Central memory CD4-positive, alpha-beta T cell (primary cell): Measurements from ENCODE around the gene TASP1.

ENCODE experiments used
- DNase-seq: peaks from one replicate; pipeline ENCODE4 v3.0.0; 2022

Gene TASP1

GRCh38 chr20:13432126-13432525 lies 206.6 kb downstream of the TASP1 start:
- no peak for DNase-seq

- no peak for DNase-seq
These were observed 208.3 kb downstream of the TASP1 start for GRCh38 chr20:13430346-13431002.

- DNase-seq, result no peak
These were observed 210.0 kb downstream of the TASP1 start for GRCh38 chr20:13428684-13429083.

GRCh38 chr20:13426870-13427269 lies 211.9 kb downstream of the TASP1 start:
- no peak for DNase-seq

- no peak for DNase-seq
These were observed 213.2 kb downstream of the TASP1 start for GRCh38 chr20:13425381-13426135.

GRCh38 chr20:13424174-13424833 lies 214.4 kb downstream of the TASP1 start:
- no peak for DNase-seq

- DNase-seq, result no peak
These were observed 215.1 kb downstream of the TASP1 start for GRCh38 chr20:13423472-13424173.

GRCh38 chr20:13422637-13423036 lies 216.1 kb downstream of the TASP1 start:
- DNase-seq, result no peak

GRCh38 chr20:13420625-13421024 lies 218.1 kb downstream of the TASP1 start:
- no peak for DNase-seq

- DNase-seq, result no peak
These were observed 219.3 kb downstream of the TASP1 start for GRCh38 chr20:13419477-13419876.

- no peak for DNase-seq
These were observed 220.2 kb downstream of the TASP1 start for GRCh38 chr20:13418263-13419229.

GRCh38 chr20:13416531-13416930 lies 222.2 kb downstream of the TASP1 start:
- DNase-seq, result no peak

GRCh38 chr20:13412806-13413445 lies 225.8 kb downstream of the TASP1 start:
- no peak for DNase-seq

GRCh38 chr20:13404293-13404692 lies 234.4 kb downstream of the TASP1 start:
- DNase-seq, result no peak

- DNase-seq, result no peak
These were observed 235.3 kb downstream of the TASP1 start for GRCh38 chr20:13403453-13403852.

GRCh38 chr20:13402986-13403385 lies 235.7 kb downstream of the TASP1 start:
- no peak for DNase-seq

GRCh38 chr20:13402171-13402760 lies 236.5 kb downstream of the TASP1 start:
- no peak for DNase-seq

- DNase-seq, result no peak
These were observed 237.1 kb downstream of the TASP1 start for GRCh38 chr20:13401596-13401995.

- no peak for DNase-seq
These were observed 238.3 kb downstream of the TASP1 start for GRCh38 chr20:13400453-13400852.

GRCh38 chr20:13397300-13397724 lies 241.4 kb downstream of the TASP1 start:
- no peak for DNase-seq

- DNase-seq, result no peak
These were observed 241.9 kb downstream of the TASP1 start for GRCh38 chr20:13396826-13397225.
